Activated CD4-positive, alpha-beta memory T cell treated with anti-CD3 and anti-CD28 coated beads for 36 hours (primary cell): Measurements from ENCODE around the gene TFR2. TPM values are rescaled to one million over a fixed set of nuclear protein-coding genes. Genes with fewer than 3 reads are reported as not detected.

ENCODE experiments used
- CTCF ChIA-PET: fragments of 350-600 bp; sonication (Branson Sonifier 250); formaldehyde crosslinking; loops from one replicate; lab custom pipeline; 2021; ENCODE audit warnings: antibody characterized with exemption, inconsistent platforms; lab: Charles Lee
- POLR2A ChIA-PET: fragments of 350-600 bp; sonication (Branson Sonifier 250); formaldehyde crosslinking; loops from one replicate; lab custom pipeline; 2021; ENCODE audit warnings: antibody characterized with exemption; lab: Charles Lee
- DNase-seq: peaks from one replicate; pipeline ENCODE4 v3.0.0-alpha.2; 2020
- H3K27ac Mint-ChIP-seq: one replicate; pipeline ENCODE4 v1.8.0; 2021; ENCODE audit warnings: mixed read lengths
- H3K27me3 Mint-ChIP-seq: one replicate; pipeline ENCODE4 v1.8.0; 2021; ENCODE audit warnings: mixed read lengths
- H3K36me3 Mint-ChIP-seq: one replicate; pipeline ENCODE4 v1.8.0; 2021; ENCODE audit warnings: mixed read lengths
- H3K4me1 Mint-ChIP-seq: one replicate; pipeline ENCODE4 v1.8.0; 2021; ENCODE audit warnings: low read depth, mixed read lengths
- H3K4me3 Mint-ChIP-seq: one replicate; pipeline ENCODE4 v1.8.0; 2021; ENCODE audit warnings: mild to moderate bottlenecking, mixed read lengths
- H3K9me3 Mint-ChIP-seq: one replicate; pipeline ENCODE4 v1.8.0; 2021; ENCODE audit warnings: mixed read lengths
- intact Hi-C: fragments of 100-400 bp; cut with micrococcal nuclease; formaldehyde crosslinking; loops from one replicate; pipeline ENCODE4 v1.15.1; 2023
- total RNA-seq, 2 experiments: library from RNA; stranded (reverse); gene quantifications; one replicate each; pipeline ENCODE4 v1.2.3, GENCODE V29; 2021

TFR2 gene
- total RNA-seq, 2 experiments from 2014 or later: 8.7 to 9.9 TPM

DNA sequence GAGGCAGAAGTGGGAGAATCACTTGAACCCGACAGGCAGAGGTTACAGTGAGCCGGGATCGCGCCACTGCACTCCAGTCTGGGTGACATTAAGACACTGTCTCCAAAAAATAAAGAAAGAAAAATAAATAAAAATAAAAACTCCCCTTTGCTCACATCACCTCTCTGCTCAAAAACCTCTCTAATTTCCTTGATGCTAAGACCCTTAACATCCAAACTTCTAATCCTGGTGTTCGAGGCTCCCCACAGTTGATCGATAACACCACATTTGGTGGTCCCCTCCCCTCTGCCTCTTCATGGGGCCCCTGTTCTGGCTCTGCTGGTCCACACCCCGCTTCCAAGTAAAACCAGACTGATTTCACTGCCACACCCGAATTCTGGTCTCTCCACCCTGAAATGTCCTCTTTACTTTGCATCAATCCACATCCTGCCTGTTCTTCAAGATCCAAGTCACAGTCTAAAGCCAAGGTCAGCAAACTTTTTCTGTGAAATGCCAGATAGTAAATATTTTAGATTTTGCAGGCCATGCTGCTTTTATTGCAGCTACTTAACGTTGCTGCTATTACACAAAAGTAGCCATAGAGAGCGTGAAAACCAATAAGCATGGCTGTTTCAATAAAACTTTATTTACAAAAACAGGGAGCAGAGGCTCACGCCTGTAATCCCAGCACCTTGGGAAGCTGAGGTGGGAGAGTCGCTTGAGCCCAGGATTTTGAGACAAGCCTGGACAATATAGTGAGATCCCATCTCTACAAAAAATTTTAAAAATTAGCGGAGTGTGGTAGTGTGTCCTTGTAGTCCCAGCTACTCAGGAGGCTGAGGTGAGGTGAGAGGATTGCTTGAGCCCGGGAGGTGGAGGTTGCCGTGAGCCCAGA lies 17.2 kb downstream of the TFR2 start:
- Mint-ChIP-seq H3K27ac (no peak overlapping the region), H3K36me3 (peaks cover 1% of the 10 kb centered on the region), H3K27me3 (no peaks in the 10 kb centered on the region), H3K9me3 (no peaks in the 10 kb centered on the region), H3K4me1 (peaks cover 12% of the 10 kb centered on the region), H3K4me3 (no peak overlapping the region)
- DNase-seq: no peak
- intact Hi-C loops: loop anchor here (10.0 kb wide), 1 partner anchor 231 kb away; the partner anchor contains the start of gene SLC12A9
- POLR2A ChIA-PET: interaction anchor here (0.6 kb wide), 1 partner anchor 60 kb away, joined by 3 read pairs; no protein-coding TSS in a partner anchor
- CTCF ChIA-PET: interaction anchor here (2.6 to 3.6 kb wide), 2 partner anchors 10 to 11 kb away, joined by 6 to 17 read pairs; partner anchors contain the start of gene MOSPD3

DNA sequence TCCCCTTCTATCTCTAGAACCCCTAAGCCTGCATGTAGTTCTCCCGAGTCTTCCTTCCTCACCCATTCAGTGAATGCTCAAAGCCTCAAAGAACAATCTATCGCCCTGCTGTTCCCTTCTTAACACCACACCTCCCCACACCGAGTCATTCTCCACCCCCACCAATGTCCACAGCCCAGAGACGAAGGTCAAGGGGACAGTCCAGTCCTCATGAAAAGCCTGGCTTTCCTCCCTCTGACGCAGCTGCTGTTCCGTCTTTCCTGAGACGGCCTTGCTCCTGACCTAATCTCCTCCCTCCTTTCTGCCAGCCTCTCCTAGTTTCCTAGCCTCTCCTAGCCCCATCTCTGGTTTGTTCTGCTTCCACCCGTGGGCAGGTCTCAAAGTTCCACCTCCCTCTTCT lies 19.8 kb downstream of the TFR2 start:
- ChIA-PET POLR2A (no interaction called here), CTCF (interaction anchor here (1.6 kb wide), 1 partner anchor 9 kb away, joined by 4 read pairs; no protein-coding TSS in a partner anchor)
- no peak for DNase-seq
- Mint-ChIP-seq H3K9me3 (no peaks in the 10 kb centered on the region), H3K36me3 (no peaks in the 10 kb centered on the region), H3K4me3 (no peak overlapping the region), H3K27ac (no peak overlapping the region), H3K4me1 (peaks cover 9% of the 10 kb centered on the region), H3K27me3 (no peaks in the 10 kb centered on the region)
- intact Hi-C loops: loop anchor here (10.0 kb wide), 1 partner anchor 233 kb away; the partner anchor contains the start of gene SLC12A9

- intact Hi-C loops: loop anchor here (10.0 kb wide), 1 partner anchor 234 kb away; the partner anchor contains the start of gene SLC12A9
- Mint-ChIP-seq H3K27ac (no peak overlapping the region), H3K9me3 (no peaks in the 10 kb centered on the region), H3K36me3 (no peaks in the 10 kb centered on the region), H3K4me3 (no peak overlapping the region), H3K27me3 (no peaks in the 10 kb centered on the region), H3K4me1 (peaks cover 2% of the 10 kb centered on the region)
- CTCF ChIA-PET: interaction anchor here (1.0 to 1.6 kb wide), 4 partner anchors 9 to 138 kb away, joined by 3 to 4 read pairs (median 4); no protein-coding TSS in a partner anchor
- DNase-seq: no peak
- POLR2A ChIA-PET: interaction anchor here (1.2 kb wide), 1 partner anchor 12 kb away, joined by 3 read pairs; no protein-coding TSS in a partner anchor
Observed at GRCh38 chr7:100620804-100621203, 20.5 kb downstream of the TFR2 start.

- ChIA-PET POLR2A (interaction anchor here (1.2 kb wide), 1 partner anchor 13 kb away, joined by 3 read pairs; no protein-coding TSS in a partner anchor), CTCF (interaction anchor here (1.0 to 1.6 kb wide), 5 partner anchors 10 to 138 kb away, joined by 3 to 4 read pairs (median 3); no protein-coding TSS in a partner anchor)
- intact Hi-C loops: loop anchor here (10.0 kb wide), 1 partner anchor 235 kb away; the partner anchor contains the start of gene SLC12A9
- Mint-ChIP-seq H3K27me3 (no peaks in the 10 kb centered on the region), H3K4me1 (no peaks in the 10 kb centered on the region), H3K36me3 (no peaks in the 10 kb centered on the region), H3K9me3 (no peaks in the 10 kb centered on the region), H3K27ac (no peak overlapping the region), H3K4me3 (no peak overlapping the region)
- no peak for DNase-seq
Observed at GRCh38 chr7:100620239-100620638, 21.1 kb downstream of the TFR2 start.

DNA sequence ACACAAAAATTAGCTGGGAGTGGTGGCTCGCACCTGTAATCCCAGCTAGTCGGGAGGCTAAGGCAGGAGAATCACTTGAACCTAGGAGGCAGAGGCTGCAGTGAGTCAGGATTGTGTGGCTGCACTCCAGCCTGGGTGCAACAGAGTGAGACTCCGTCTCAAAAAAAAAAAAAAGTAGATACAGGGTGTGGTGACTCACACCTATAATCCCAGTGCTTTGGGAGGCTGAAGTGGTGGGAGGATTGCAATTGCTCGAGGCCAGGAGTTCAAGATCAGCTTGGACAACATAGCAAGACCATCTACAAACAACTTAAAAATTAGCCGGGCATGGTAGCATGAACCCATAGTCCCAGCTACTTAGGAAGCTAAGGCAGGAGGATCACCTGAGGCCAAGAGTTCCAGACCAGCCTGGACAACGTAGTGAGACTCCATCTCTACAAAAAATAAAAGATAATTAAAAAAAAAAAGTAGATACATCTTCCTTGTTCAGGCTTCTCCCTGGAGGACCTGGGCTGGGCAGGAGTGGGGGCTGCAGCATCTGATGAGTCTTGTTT lies 27.0 kb downstream of the TFR2 start:
- no peaks in the 10 kb centered on the region for H3K9me3 Mint-ChIP-seq

DNA sequence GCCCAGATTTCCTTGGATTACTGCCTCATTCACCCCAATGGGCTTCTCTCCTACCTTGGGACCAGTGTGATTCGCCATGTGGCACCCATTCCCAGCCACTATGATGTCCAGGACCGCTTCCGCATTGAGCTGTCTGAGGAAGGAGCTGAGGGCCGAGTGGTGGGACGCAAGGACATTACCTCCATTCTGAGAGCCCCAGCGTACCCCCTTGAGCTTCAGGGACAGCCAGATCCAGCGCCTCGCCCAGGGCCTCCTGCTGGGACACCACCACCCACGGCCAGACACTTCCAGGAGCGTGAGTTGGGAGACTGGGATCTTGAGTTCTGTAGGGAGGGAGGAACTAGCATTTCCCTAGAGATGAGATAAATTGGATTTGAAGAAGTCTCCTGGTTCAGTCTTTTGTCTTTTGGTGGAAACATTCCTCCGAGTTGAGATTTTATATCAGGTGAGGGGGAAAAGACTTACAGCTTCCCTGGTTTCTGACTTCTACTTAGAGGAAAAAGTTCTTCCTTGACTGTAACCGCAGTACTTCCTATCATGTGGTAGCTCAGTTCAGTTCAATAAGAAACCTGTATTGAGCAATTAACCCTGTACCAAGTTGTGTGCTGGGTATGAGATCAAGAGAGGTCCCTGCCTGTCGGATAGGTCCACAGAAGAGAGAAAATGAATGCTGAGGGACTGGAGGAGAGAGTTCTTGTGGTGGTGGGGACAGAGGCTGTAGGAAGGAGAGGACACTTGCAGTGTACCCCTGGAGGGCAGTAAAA lies 27.8 kb downstream of the TFR2 start:
- Mint-ChIP-seq H3K27ac (no peak overlapping the region), H3K36me3 (no peaks in the 10 kb centered on the region), H3K27me3 (no peaks in the 10 kb centered on the region), H3K4me3 (peak overlapping the region; percentile 78), H3K9me3 (no peaks in the 10 kb centered on the region), H3K4me1 (peaks cover 14% of the 10 kb centered on the region)
- POLR2A ChIA-PET: interaction anchor here (0.7 to 2.1 kb wide), 3 partner anchors 16 to 59 kb away, joined by 4 to 31 read pairs (median 7); partner anchors contain the start of genes FBXO24, GNB2 and LRCH4
- intact Hi-C loops: loop anchor here (2.0 kb wide), 1 partner anchor 75 kb away; the partner anchor contains the start of gene AGFG2
- no peak for DNase-seq
- CTCF ChIA-PET: interaction anchor here (0.6 to 3.1 kb wide), 12 partner anchors 10 to 461 kb away, joined by 3 to 33 read pairs (median 6); partner anchors contain the start of genes FBXO24, LRCH4 and POP7

More for the DNA sequence above, 27.0 kb downstream of the TFR2 start:
- Mint-ChIP-seq H3K4me3 (no peak overlapping the region), H3K27ac (no peak overlapping the region), H3K27me3 (no peaks in the 10 kb centered on the region), H3K4me1 (peaks cover 14% of the 10 kb centered on the region), H3K36me3 (no peaks in the 10 kb centered on the region)
- intact Hi-C loops: no loop called here
- ChIA-PET CTCF (interaction anchor here (0.6 to 3.1 kb wide), 5 partner anchors 15 to 462 kb away, joined by 3 to 33 read pairs (median 3); no protein-coding TSS in a partner anchor), POLR2A (interaction anchor here (0.7 kb wide), 2 partner anchors 15 to 606 kb away, joined by 3 to 4 read pairs; no protein-coding TSS in a partner anchor)
- DNase-seq: no peak

DNA sequence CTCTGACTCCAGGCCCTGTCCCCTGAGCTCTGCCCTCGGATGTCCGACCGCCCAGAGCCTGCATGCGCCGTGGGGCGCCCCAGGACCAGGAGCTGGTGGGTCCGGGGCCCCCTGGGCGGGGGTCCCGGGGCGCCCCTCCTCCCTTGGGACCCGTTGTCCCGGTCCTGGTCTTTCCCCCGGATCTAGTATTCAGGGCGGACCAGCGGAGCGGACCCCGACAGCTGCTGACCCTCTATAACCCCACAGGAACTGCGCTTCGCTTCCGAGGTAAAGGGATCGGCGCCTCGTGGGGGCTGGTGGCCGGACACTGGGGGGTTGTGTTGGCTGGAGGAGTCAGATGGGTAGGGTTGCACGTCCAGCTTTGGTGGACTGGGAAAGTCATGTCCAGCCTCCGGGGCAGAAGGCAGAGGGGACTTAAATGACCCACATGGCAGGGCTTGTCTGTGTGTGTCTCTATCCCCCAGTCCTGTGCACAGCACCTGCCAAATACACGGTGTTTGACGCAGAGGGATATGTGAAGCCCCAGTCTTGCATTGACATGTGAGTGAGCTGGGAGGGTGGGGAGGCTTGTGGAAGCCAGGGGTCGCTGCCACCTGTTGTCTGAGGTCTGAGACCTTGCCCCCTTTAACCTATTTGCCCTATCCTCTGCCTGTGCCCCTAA lies 28.5 kb downstream of the TFR2 start:
- H3K27ac Mint-ChIP-seq: peak overlapping the region; percentile 23
- H3K9me3 Mint-ChIP-seq: no peaks in the 10 kb centered on the region
- peak; percentile 33 for DNase-seq
- CTCF ChIA-PET: interaction anchor here (1.0 to 3.1 kb wide), 14 partner anchors 9 to 240 kb away, joined by 3 to 33 read pairs (median 6); partner anchors contain the start of genes FBXO24, LRCH4, POP7 and SLC12A9
- intact Hi-C loops: loop anchor here (1.0 to 2.0 kb wide), 6 partner anchors 9 to 184 kb away; partner anchors contain the start of genes AGFG2, FBXO24, GNB2 and LRCH4
- POLR2A ChIA-PET: interaction anchor here (1.0 to 2.1 kb wide), 9 partner anchors 9 to 262 kb away, joined by 3 to 31 read pairs (median 4); partner anchors contain the start of genes FBXO24, GNB2, LRCH4 and SRRT
- no peaks in the 10 kb centered on the region for H3K36me3 Mint-ChIP-seq
- peak overlapping the region; percentile 90 for H3K4me3 Mint-ChIP-seq
- H3K27me3 Mint-ChIP-seq: no peaks in the 10 kb centered on the region
- H3K4me1 Mint-ChIP-seq: peaks cover 14% of the 10 kb centered on the region

DNA sequence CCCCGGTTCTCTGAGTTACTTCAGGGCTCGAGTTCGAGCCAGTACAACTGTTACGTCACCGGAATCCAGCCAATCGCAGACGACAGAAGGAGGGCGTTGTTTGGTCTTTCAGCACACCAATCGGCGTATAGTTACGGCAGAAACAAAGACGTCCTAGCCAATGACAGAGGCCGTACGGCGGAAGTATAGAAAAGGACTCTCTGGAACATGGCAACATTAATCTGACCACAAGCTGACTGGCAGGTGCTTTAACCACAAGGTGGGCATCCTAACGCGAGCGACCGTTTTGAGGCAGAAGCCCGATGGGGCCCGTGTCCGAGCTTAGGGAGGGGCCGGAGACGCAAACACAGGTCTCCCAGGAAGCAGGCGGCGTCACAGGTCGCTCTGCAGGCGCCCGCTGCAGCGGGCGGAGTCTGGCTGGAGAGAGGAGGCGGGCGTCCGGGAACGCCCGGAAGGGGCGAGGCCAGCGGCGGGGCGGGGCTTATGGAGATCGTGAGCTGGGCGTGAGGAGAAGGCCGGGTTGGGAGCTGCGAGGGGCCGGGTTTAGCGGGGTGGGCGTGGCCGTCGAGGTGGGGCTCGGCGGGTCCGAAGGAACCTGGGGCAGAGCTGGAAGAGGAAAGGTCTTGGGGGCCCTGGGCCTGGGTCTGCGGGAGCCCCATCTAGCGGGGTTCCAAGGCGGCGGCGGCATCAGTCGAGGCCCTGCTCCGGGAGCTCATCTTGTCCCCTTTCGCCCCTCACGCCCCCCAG lies 29.2 kb downstream of the TFR2 start, which contains the start of gene MOSPD3:
Gene MOSPD3 (plus strand): TSS at position 558 of the 747 bp plus-strand sequence. CDS start 252 bp downstream, outside the sequence.
- Mint-ChIP-seq H3K4me1 (peaks cover 14% of the 10 kb centered on the region), H3K27ac (peak within 1 kb of the TSS; percentile 98), H3K36me3 (no peaks in the 10 kb centered on the region), H3K4me3 (peak within 1 kb of the TSS; percentile 90), H3K9me3 (no peaks in the 10 kb centered on the region), H3K27me3 (no peaks in the 10 kb centered on the region)
- POLR2A ChIA-PET: interaction anchor here (0.6 to 2.1 kb wide), 11 partner anchors 8 to 263 kb away, joined by 3 to 31 read pairs (median 3); partner anchors contain the start of genes FBXO24, GNB2, LRCH4 and POP7
- peak; percentile 98 for DNase-seq
- intact Hi-C loops: loop anchor here (1.0 to 2.0 kb wide), 6 partner anchors 8 to 183 kb away; partner anchors contain the start of genes AGFG2, FBXO24, GNB2 and LRCH4
- CTCF ChIA-PET: interaction anchor here (1.0 to 3.1 kb wide), 13 partner anchors 9 to 240 kb away, joined by 3 to 33 read pairs (median 6); partner anchors contain the start of genes FBXO24, LRCH4, POP7 and SLC12A9

DNA sequence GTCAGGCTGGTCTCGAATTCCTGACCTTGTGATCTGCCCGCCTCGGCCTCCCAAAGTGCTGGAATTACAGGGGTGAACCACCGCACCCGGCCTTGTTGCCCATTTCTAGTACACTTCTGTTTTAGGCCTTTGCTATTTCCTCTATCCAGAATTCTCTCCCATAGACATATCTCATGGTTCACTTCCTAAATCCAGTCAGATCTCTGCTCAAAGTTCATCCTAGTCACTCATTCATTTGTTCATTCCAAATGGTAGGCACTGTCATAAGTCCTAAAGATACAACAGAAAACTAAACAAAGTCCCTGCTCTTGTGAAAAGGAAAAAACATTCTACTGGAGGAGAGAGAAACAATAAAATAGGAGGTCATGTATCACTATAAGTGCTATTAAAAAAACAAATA lies 31.4 kb downstream of the TFR2 start:
- Mint-ChIP-seq H3K9me3 (no peaks in the 10 kb centered on the region), H3K27ac (no peak overlapping the region), H3K4me1 (peaks cover 22% of the 10 kb centered on the region), H3K4me3 (no peak overlapping the region), H3K36me3 (no peaks in the 10 kb centered on the region), H3K27me3 (no peaks in the 10 kb centered on the region)
- POLR2A ChIA-PET: interaction anchor here (0.6 kb wide), 1 partner anchor 147 kb away, joined by 4 read pairs; no protein-coding TSS in a partner anchor
- no peak for DNase-seq
- CTCF ChIA-PET: interaction anchor here (1.8 kb wide), 1 partner anchor 83 kb away, joined by 4 read pairs; no protein-coding TSS in a partner anchor
- intact Hi-C loops: no loop called here
